ENCODE results near the gene NKX6-2. TPM values are rescaled to one million over a fixed set of nuclear protein-coding genes. Genes with fewer than 3 reads are reported as not detected.
A peak's percentile ranks its signal among the peaks of the same experiment; 100 is the strongest.

NKX6-2 gene
- total and polyA plus RNA-seq, 2 experiments from 2014 or later = 0.03 to 5.0 TPM

DNA sequence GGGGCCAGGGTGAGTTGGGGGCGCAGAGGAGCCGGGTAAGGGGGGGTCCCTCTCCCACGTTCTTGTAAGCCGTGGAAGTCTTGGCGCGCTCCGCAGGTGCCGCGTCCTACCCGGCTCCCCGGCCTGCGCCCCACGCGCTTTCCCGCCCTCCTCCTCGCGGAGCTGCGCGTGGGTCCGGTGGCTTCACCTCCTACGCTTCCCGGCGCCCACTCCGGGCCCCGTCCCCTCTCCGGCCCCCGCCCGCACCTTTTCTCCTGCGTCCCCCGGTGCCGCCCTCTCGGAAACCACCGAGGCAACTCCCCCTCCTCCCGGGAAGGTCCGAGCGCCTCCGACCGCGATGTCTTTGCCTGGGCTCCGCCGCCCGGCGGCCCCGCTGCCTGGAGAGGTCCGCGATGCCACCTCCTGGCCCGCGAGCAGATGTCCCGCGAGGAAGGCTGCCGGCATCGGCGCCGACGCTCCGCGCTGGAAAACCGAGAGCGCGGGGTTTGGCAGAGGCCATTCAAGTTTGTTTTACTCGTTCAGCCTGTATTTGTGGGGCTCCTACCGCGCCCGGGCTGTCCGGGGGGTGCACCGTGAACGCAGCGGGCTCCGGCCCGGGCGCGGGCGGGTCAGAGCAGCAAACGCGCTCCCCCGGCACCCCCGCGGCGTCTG, 2.4 kb upstream of the NKX6-2 start:
- no peak overlapping the region for H3K27ac ChIP-seq
- 3% methylated on average over 51 of the region's 79 CpGs for WGBS (ENCODE audit: low lambda C conversion rate, missing lambda C conversion rate)
- no peaks in the 10 kb centered on the region for H3K79me2 ChIP-seq
- H3K9me2 ChIP-seq (replicated peaks; ENCODE audit: insufficient read depth) = no peaks in the 10 kb centered on the region
- H3K4me2 ChIP-seq = peak overlapping the region; percentile 74
- DNase-seq (ENCODE audit: low spot score) = no peak
- H4K20me1 ChIP-seq (ENCODE audit: insufficient read depth, poor library complexity, severe bottlenecking) = peaks cover 7% of the 10 kb centered on the region
- no peak overlapping the region for H2AFZ ChIP-seq
- no peaks in the 10 kb centered on the region for H3K36me3 ChIP-seq (replicated peaks; ENCODE audit: insufficient read depth, low read depth)
- no peak overlapping the region for H3K4me3 ChIP-seq
- peaks cover 73% of the 10 kb centered on the region for H3K27me3 ChIP-seq
- H3K9me3 ChIP-seq (ENCODE audit: low read depth) = no peaks in the 10 kb centered on the region
- peaks cover 29% of the 10 kb centered on the region for H3K4me1 ChIP-seq (ENCODE audit: insufficient read depth)
- TF ChIP-seq EZH2phosphoT487 (IDR thresholded peaks at IDR 0.05; ENCODE audit: low read depth, severe bottlenecking, unreplicated experiment) = peak; percentile 82
- TF ChIP-seq EZH2 (IDR thresholded peaks at IDR 0.05; ENCODE audit: borderline replicate concordance) = peak; percentile 90
- TF ChIP-seq, protein P1, sequence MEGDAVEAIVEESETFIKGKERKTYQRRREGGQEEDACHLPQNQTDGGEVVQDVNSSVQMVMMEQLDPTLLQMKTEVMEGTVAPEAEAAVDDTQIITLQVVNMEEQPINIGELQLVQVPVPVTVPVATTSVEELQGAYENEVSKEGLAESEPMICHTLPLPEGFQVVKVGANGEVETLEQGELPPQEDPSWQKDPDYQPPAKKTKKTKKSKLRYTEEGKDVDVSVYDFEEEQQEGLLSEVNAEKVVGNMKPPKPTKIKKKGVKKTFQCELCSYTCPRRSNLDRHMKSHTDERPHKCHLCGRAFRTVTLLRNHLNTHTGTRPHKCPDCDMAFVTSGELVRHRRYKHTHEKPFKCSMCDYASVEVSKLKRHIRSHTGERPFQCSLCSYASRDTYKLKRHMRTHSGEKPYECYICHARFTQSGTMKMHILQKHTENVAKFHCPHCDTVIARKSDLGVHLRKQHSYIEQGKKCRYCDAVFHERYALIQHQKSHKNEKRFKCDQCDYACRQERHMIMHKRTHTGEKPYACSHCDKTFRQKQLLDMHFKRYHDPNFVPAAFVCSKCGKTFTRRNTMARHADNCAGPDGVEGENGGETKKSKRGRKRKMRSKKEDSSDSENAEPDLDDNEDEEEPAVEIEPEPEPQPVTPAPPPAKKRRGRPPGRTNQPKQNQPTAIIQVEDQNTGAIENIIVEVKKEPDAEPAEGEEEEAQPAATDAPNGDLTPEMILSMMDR (IDR thresholded peaks at IDR 0.05; ENCODE audit: poor library complexity) = peak; percentile 30

DNA sequence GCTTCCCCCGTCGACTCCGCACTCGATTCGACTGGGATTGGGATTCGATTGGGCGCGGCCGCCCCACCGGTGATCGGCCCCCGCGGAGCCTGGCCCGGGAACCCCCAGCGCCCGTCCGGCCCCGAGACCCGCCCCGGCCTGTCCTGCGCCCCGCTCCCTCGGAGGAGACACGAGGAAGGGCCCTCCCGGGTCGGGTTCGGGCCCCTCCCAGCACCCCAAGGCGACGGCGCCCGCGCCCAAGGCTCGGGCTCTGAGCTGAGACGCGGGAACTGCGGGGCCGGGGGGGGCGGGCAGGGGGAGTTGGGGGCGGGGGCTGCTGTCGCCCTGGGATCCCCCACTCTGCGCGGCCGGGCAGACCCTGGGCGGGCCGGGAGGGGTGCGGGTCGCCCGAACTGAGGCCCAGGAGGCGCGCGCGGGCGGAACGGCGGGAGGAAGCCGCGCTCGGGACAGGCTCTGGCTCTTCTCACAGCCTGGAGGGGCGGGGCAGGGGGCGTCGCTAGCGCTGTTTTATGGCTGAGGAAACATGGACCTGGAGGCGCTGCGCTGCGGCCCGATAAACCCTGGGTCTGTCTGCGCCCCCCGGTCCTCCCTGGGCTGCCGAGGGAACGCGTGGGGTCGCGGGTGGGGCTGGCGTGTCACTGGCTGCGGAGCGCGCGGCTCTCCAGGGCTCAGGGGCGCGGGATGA, 1.7 kb upstream of the NKX6-2 start:
- H3K4me2 ChIP-seq = peak overlapping the region; percentile 74
- H3K4me3 ChIP-seq = no peak overlapping the region
- no peaks in the 10 kb centered on the region for H3K9me3 ChIP-seq (ENCODE audit: low read depth)
- WGBS (ENCODE audit: low lambda C conversion rate, missing lambda C conversion rate) = 4% methylated on average over 28 of the region's 80 CpGs
- peaks cover 29% of the 10 kb centered on the region for H3K4me1 ChIP-seq (ENCODE audit: insufficient read depth)
- H3K79me2 ChIP-seq = no peaks in the 10 kb centered on the region
- peaks cover 7% of the 10 kb centered on the region for H4K20me1 ChIP-seq (ENCODE audit: insufficient read depth, poor library complexity, severe bottlenecking)
- peak; percentile 56 for DNase-seq (ENCODE audit: low spot score)
- peaks cover 80% of the 10 kb centered on the region for H3K27me3 ChIP-seq
- H3K27ac ChIP-seq = no peak overlapping the region
- no peaks in the 10 kb centered on the region for H3K9me2 ChIP-seq (replicated peaks; ENCODE audit: insufficient read depth)
- H3K36me3 ChIP-seq (replicated peaks; ENCODE audit: insufficient read depth, low read depth) = no peaks in the 10 kb centered on the region
- H2AFZ ChIP-seq = no peak overlapping the region
- TF ChIP-seq EZH2phosphoT487 (IDR thresholded peaks at IDR 0.05; ENCODE audit: low read depth, severe bottlenecking, unreplicated experiment) = peak; percentile 2
- TF ChIP-seq, protein P1 (IDR thresholded peaks at IDR 0.05; ENCODE audit: poor library complexity) = no peak

DNA sequence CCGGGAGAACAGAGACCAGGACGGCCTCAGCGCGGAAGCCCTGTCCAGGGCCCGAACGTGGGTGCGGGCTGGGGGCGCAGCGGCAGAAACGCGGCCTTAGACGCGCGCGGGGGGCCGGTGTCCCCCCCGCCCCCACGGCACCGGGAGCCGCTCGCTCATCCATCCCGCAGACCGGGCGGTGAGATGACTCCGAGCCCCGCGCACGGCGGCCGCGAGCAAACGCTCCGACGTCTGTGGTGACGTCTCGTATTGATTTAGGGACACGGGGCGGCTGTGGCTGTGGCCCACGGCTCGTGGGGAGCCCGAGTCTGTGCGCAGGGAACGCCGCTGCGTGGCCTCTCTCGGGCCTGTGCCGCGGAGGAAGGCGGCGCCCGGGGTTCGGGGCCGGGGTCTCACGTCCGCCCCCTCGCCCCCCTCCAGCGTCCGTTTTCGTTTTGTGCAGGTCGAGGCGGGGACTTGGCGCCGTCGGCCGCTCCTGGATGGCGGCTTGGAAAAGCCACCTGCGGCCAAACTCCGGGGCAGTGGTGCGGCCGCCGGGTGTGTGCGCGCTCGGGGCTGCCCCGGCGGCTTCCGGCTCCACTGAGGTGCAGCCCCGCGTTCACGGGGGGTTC, 1.0 kb upstream of the NKX6-2 start:
- peak overlapping the region; percentile 74 for H3K4me2 ChIP-seq

More for the DNA sequence above, 1.0 kb upstream of the NKX6-2 start:
- TF ChIP-seq, protein P1 (IDR thresholded peaks at IDR 0.05; ENCODE audit: poor library complexity) = no peak
- TF ChIP-seq EZH2 (IDR thresholded peaks at IDR 0.05; ENCODE audit: borderline replicate concordance) (peak; percentile 99), EZH2phosphoT487 (IDR thresholded peaks at IDR 0.05; ENCODE audit: low read depth, severe bottlenecking, unreplicated experiment) (peak; percentile 77)
- no peak for DNase-seq (ENCODE audit: low spot score)
- Histone ChIP-seq H3K79me2 (no peaks in the 10 kb centered on the region), H3K27ac (no peak overlapping the region), H3K4me1 (ENCODE audit: insufficient read depth) (peaks cover 29% of the 10 kb centered on the region), H3K36me3 (replicated peaks; ENCODE audit: insufficient read depth, low read depth) (no peaks in the 10 kb centered on the region), H3K4me3 (no peak overlapping the region), H4K20me1 (ENCODE audit: insufficient read depth, poor library complexity, severe bottlenecking) (peaks cover 7% of the 10 kb centered on the region), H3K9me3 (ENCODE audit: low read depth) (no peaks in the 10 kb centered on the region), H2AFZ (no peak overlapping the region), H3K9me2 (replicated peaks; ENCODE audit: insufficient read depth) (no peaks in the 10 kb centered on the region), H3K27me3 (peaks cover 84% of the 10 kb centered on the region)
- 13% methylated on average over 58 of the region's 80 CpGs for WGBS (ENCODE audit: low lambda C conversion rate, missing lambda C conversion rate)
